ENCODE results near the gene SYNPO2.

- TF ChIP-seq CTCF (conservative IDR thresholded peaks at IDR 0.05; ENCODE audit: low read length) (no peak), EZH2phosphoT487 (IDR thresholded peaks at IDR 0.05; ENCODE audit: borderline replicate concordance) (no peak)
These were observed 29.9 kb upstream of the SYNPO2 start for GRCh38 chr4:118858779-118859178.

All from Loucy (cell line).